ENCODE measurements around the gene PRKCSH.
A peak's percentile ranks its signal among the peaks of the same experiment; 100 is the strongest.
"Not testable (repeated sequence)": the region's sequence is repeated elsewhere in the genome, so short reads cannot be mapped to it uniquely, and the experiment has no call there.

The PRKCSH gene, protein sequence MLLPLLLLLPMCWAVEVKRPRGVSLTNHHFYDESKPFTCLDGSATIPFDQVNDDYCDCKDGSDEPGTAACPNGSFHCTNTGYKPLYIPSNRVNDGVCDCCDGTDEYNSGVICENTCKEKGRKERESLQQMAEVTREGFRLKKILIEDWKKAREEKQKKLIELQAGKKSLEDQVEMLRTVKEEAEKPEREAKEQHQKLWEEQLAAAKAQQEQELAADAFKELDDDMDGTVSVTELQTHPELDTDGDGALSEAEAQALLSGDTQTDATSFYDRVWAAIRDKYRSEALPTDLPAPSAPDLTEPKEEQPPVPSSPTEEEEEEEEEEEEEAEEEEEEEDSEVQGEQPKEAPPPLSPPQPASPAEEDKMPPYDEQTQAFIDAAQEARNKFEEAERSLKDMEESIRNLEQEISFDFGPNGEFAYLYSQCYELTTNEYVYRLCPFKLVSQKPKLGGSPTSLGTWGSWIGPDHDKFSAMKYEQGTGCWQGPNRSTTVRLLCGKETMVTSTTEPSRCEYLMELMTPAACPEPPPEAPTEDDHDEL

DNA sequence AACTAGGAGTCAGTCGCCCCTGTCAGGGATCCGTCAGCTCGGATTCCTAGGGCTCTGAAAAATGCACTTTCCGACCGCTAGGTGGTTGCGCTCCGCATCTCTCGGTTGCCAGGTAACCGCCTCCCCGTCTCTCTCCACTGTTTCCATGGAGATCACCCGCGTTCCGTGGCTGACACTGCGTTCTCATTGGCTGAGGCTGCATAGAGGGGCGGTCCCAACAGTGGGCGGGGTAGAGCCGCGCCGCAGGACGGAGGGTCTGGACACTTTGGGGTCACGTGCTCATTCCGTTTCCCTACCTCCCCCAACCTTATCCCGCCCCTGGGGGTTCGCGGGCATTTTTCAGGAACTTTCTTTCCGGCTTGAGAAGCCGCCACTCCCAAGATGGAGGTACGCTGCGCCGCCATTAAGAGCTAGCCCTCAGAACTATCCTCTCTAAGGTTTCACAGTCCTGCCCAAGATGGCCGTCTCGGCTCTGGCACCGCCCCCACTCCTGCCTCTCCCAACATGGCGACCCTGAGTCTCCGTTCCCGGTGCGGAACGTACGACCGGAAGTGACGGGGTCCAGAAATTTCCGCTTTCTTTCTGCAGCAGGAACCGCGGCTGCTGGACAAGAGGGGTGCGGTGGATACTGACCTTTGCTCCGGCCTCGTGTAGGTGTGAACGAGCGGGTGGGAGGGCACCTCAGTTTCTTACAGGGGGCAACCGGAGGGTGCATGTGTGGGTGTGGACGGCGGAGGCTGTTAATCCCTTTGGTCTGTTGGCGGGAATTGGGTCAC, at the start of gene PRKCSH, which contains the start of gene ODAD3:
Gene PRKCSH (plus strand): TSS at position 579 of the 776 bp plus-strand sequence. CDS start 483 bp downstream, outside the sequence.
Gene ODAD3 (minus strand): TSS at position 65 of the 776 bp plus-strand sequence. CDS start 105 bp downstream, outside the sequence.
- DNase-seq (ENCODE audit: low read depth in 1 of 2, low spot score in 1 of 2): peak; percentile 95 to 98

DNA sequence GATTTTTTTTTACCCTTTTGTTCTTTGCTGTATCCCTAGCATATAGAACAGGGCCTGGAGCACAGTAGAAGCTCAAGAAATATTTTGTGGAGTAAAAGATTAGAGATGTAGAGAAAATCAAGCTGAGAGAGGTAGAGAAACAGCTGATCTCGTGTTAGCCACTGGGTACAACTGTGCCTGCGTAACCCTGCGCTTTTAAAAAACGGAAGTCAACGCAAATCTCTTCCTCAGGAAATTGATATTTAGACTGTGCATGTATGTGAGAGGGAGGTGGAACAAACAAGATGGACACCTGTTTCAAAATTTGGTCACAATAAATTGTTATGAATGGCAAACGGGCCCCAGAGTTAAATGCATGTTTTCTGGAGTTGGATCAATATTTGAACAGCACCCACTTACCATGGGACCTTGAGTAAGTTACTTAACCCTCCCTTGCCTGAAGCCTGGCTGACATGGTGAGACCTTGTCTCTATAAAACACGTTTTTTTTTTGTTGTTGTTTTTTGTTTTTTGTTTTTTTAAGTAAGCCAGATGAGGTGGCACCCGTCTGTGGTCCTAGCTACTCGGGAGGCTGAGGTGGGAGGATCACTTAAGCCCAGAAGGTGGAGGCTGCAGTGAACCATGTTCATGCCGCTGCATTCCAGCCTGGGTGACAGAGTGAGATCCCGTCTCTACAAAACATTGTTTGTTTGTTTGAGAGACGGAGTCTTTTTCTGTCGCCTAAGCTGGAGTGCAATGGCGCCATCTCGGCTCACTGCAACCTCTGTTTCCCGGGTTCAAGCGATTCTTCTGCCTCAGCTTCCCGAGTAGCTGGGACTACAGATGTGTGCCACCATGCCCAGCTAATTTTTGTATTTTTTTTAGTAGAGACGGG, 48.0 kb upstream of the PRKCSH start:
- no peak for DNase-seq (ENCODE audit: low read depth in 1 of 2, low spot score in 1 of 2)

DNA sequence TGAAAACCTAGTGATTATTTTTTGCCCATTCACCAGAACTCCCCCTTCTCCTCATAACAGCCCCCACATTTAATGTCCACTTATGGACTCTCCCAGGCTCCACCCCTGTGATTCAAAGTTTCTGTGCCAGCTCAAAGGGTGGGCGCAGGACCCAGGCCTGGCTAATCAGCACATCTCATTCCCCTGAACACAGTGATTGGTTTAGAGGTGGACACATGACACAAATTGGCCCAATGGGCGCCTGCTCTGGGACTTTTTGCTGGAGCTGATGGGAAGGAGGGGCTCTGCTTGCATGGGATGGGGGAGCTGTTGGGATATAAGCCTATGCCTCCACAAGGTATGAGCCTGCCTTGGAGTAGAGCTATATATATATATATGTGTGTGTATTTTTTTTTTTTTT, 45.1 kb upstream of the PRKCSH start:
- no peak for DNase-seq (ENCODE audit: low read depth in 1 of 2, low spot score in 1 of 2)

DNA sequence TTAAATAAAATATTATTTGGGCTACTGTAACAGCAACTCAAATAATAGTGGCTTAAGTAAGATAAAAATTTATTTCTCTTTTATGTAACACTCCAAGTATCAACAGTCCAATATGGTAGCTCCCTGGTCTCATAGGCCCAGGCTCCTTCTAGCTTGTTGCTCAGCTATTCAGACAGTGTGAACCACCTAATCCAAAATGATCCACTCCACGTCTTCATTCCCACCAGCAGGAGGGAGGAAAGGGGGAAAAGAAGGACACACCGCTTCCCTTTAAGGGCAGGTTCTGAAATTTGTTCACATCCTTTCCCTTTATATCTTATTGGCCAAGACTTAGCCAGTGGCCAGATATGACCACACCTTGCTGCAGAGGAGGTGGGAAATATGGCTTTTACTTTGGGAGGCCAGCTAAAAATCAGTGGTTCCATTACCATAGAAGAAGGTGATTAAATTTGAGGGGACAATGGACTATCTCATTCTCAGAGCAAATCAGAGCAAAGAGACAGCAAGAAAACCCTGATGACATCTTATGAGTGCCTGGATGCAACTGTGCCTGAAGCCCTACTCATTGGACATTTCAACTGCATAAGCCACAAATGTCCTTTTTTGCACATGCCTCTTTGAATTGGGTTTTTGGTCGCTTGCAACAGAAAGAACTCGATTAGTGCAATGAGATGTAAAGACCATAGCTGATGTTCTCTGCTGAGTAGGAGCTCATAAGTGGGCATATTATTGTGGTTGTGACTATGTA, 44.3 kb upstream of the PRKCSH start:
- no peak for DNase-seq (ENCODE audit: low read depth in 1 of 2, low spot score in 1 of 2)

DNA sequence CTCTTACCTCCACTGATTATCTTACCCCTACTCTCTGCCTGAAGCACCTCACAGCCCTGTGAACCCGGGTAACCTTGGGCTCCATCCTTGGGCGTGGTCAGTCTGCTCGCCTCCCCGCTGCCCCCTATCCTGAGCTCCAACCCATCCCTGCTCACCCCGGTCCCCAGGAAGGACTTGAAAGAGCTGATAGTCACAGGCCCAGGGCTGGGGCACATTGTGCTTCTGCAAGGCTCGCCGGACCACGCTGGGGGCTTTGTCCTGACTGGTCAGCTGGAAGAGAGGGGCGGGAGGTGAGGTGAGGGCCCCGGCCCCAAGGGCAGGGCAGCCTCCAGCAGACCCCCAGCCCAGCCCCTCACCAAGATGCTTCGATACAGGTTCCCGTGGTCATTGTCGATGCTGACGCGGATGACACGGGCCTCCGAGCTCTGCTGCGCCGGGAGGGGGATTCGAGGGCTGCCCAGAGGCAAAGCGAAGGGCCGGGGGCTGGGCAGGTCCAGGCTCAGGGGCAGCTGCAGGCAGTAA, 38.3 kb upstream of the PRKCSH start:
- DNase-seq (ENCODE audit: low read depth in 1 of 2, low spot score in 1 of 2): no peak

DNA sequence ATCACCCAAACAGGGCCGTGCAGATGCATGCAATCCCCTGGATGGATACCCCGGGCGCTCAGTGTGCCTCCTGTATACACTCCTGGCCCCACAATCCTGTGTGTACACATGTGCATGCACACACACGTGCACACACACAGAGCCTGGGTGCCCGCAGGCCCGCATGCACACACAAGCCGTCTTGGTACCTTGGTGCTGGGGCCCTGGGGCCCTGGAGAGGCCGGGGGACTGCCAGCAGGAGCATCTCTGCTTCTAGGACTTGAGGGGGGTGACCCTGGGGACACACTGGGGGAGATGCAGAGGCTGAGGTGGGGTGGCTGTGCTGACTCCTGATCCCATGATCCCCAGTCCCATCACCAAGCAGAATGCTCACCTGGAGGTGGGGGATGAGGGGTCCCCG, 35.8 kb upstream of the PRKCSH start:
- no peak for DNase-seq (ENCODE audit: low read depth in 1 of 2, low spot score in 1 of 2)

DNA sequence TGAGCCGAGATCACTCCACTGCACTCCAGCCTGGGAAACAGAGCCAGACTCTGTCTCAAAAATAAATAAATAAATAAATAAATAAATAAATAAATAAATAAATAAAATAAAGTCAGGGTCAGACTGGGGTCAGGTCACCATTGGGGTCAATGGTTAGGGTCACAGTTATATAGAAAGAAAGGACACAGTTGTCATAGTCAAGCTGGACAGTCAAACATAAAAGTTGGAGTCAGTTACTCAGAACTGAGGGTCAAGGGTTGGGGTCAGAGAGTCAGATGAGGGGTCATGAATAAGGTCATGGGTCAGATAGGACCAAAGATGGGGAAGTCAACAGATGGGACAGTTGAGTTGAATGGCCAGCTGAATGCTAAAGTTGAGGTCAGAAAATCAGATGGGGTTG, 34.6 kb upstream of the PRKCSH start:
- no peak for DNase-seq (ENCODE audit: low read depth in 1 of 2, low spot score in 1 of 2)

DNA sequence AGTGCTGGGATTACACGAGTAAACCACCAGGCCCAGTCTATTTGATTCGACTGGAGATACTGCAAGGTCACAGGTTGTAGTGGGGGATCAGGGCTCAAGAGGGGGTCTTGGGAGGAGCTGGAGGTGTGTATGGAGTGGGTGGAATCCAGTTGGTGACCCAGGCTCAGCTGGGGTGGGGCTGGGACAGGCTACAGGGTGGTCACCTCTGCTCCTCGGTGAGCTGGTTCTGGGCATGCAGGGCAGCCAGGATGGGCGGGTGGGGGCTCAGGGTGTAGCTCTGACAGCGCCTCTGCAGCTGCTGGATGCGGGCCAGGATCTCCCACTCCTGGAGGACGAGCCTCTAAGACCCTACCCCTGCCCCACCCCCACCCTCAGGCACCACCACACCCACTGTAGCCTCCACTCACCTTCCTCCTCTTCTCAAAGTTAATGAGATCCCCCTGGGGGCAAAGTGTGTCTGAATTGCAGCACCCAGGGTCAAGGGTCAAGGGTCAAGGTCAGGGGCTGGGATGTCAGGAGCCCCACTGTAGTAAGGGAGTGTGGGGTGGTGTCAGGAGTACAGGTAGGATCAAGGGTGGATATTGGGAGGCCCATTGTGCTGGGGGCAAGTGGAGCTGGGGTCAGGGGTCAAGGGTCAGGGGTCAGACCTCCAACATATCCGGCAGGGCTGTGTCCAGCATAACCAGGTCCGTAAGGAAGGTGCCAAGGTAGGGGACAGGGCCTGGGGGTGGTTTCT, 33.5 kb upstream of the PRKCSH start:
- no peak for DNase-seq (ENCODE audit: low read depth in 1 of 2, low spot score in 1 of 2)

DNA sequence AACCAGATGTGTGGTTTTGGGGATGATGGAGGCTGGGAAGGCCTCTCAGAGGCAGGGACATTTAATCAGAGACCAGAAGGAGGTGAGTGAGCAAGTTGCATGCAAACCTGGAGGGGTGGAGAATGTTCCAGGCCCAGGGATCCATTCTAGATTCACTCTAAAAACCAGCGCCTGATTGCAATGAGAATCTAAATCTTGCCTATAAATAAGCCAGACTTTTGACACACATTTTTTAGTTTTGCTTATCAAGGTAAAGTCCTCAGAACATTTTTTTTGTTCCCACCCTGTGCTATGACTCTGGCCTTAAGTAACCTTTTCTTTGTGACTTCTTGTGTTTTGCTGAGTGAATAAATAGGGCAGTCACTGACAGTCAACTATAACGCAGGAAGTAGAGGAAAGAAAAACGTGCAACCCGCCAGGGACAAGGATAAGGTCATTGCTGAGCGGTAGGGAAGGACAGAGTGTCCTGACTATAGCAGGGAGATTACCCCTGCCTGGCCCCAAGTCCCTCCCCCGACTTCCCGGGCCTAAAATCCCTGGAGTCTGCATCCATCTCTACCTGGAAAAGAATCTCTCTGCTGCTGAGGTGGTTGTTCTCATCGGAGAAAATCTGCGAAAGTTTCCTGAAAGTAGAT, 30.7 kb upstream of the PRKCSH start:
- no peak for DNase-seq (ENCODE audit: low read depth in 1 of 2, low spot score in 1 of 2)

DNA sequence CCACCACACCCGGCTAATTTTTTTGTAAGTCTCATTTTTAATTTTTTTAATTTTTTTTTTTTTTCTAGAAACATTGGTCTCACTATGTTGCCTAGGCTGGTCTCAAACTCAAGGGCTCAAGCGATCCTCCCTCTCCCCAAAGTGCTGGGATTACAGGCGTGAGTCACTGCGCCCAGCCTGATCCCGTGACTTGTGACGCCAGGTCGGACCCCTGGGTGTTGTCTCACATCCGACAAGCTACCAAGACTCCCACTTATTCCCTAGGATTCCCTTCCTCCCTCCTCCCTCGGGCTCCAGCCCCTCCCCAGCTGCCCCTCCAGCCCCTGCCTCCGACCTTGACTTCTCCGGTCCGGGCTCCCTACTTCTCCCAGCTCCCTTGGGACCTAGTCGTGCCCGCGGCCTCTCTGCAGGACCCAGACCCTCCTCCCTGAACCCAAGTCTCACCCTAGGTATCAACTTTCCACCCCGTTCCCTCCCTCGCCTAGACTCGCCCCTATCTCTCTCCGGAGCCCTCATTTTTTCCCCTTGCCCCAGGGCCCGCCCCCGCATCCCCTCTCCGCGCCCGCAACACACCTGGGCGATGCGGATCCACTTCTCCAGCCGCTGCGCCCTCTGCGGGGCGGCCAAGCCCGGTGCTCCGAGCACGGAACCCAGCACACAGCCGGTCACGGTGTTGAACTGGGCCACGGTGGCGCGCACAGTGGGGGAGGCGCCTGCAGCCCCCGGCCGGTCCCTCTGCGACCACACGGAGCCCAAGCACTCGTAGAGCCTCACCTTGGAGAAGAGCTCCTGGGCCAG, 29.4 kb upstream of the PRKCSH start:
- no peak for DNase-seq (ENCODE audit: low read depth in 1 of 2, low spot score in 1 of 2)

DNA sequence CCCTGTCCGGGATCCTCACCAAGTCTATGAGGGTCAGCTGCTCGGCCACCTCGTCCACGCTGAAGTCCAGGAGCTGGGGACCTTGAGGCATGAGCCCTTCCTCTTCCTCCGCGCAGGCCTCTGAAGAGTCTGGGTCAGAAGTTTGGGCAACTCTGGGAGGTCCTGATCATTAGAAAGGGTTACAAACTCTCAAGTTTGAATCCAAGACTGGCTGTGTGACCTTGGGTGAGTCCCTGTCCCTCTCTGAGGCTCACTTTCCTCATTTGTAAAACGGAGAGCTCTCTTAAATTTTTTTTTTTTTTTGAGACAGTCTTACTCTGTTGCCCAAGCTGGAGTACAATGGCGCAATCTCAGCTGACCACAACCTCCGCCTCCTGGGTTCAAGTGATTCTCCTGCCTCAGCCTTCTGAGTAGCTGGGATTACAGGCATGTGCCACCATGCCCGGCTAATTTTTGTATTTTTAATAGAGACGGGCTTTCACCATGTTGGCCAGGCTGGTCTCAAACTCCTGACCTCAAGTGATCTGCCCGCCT, 28.7 kb upstream of the PRKCSH start:
- not testable (repeated sequence) for DNase-seq (ENCODE audit: low read depth in 1 of 2, low spot score in 1 of 2)

DNA sequence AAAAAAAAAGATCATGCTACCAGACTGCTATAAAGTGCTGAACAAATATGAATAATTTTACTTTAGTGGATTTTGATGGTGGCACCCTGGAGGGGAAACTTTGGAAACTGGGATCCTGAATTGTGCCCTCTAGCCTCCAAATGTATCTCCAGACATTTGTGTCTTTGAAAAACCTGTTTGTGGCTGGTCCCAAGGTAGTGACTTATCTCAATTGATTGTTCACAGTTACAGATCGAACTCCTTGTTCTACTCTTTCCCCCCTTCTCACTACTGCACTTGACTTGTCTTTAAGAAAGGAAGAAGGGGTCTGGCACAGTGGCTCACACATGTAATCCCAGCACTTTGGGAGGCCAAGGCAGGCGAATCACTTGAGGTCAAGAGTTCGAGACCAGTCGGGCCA, 26.8 kb upstream of the PRKCSH start:
- no peak for DNase-seq (ENCODE audit: low read depth in 1 of 2, low spot score in 1 of 2)

DNA sequence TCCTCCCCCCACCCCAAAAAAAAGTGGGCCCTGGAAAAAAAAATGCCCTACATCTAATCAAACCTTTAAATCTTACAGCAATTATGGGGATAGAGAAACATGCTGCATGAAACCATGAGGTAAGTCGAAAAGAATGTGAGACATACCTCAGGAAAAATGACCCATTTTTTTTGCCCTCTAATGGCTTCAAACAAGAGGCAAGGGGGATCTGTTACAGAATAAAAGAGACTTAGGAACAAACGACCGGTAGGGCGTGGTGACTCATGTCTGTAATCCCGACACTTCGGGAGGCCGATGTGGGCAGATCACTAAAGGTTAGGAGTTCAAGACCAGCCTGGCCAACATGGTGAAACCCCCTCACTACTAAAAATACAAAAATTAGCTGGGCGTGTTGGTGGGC, 24.8 kb upstream of the PRKCSH start:
- no peak for DNase-seq (ENCODE audit: low read depth in 1 of 2, low spot score in 1 of 2)

DNA sequence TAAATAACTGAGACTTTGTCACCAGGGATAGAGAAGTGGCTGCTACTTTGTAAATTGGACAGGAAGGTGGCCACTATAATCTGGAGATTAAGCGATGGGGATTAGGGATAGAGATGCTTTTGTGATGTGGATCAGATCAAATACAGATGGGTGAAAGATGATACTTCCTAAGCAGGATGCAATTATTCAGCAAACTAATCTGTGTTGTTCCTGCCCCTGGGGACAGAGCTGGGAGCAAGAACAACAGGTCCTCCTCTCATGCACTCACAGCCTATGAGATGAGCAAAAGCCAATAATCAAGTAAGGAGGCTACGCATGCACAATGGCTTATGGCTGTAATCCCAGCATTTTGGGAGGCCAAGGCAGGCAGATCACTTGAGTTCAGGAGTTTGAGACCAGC, 20.9 kb upstream of the PRKCSH start:
- no peak for DNase-seq (ENCODE audit: low read depth in 1 of 2, low spot score in 1 of 2)

DNA sequence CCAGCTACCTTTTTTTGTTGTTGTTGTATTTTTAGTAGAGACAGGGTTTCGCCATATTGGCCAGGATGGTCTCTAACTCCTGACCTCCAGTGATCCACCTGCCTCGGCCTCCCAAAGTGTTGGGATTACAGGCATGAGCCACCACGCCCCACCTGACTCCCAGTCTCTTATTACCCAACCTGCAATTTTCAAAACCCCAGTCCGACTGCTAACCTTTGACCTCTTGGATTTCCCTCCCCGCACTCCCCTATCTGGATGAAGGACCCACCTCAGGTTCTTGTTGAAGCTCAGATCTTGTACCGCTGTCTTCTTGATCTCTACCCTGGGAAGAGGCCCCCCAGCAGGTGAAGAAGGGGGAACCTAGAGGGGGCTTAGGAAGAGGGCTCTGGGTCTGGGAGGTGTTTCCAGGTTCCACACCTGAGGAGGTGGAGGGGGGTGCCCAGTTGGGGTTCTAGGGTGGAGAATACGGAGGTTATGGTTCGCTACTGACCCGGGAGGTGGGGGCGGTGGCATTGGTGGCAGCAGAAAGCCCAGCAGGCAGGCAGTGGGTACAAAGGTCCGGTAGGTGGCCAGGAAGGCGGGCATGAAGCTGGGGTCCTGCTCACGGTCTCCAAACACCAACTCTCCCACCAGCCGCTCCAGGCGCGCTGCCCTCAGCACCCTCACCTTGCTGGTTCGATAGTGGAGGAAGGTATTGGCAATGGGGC, 18.9 kb upstream of the PRKCSH start:
- no peak for DNase-seq (ENCODE audit: low read depth in 1 of 2, low spot score in 1 of 2)

DNA sequence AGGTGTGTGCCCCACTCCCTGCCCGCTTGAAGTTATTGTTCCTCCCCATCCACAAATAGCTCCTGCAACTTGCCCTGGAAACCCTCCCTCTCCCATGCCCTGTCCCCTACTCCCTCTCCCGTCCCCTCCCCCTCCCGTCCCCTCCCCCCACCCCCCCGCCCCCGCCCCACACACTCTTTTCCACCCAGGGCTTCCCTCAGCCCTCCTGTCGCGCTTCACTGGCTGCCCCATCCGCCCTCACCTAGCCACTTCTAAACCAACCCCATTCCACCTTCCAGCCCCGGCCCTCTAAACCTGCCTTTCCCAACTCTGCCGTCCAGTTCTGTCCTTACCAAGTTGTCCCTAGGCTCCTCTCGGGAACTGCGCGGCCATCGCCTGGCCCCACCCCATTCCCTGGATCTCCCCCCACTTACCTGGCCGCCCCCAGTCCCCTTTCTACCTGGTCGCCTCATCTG, 17.3 kb upstream of the PRKCSH start:
- no peak for DNase-seq (ENCODE audit: low read depth in 1 of 2, low spot score in 1 of 2)

Measured in activated T-helper 1 cell treated with anti-CD3 and anti-CD28 coated beads, Interleukin-2, amount 50 U/mL, for 16 hours (primary cell).